GM21515 (cell line): ENCODE measurements around the gene DAAM1.

Experiments used
- ATAC-seq: cut with Tn5 transposase; IDR thresholded peaks from one replicate; pipeline ENCODE4 v1.9.1; 2021; ENCODE audit not compliant: unreplicated experiment

Gene DAAM1

DNA sequence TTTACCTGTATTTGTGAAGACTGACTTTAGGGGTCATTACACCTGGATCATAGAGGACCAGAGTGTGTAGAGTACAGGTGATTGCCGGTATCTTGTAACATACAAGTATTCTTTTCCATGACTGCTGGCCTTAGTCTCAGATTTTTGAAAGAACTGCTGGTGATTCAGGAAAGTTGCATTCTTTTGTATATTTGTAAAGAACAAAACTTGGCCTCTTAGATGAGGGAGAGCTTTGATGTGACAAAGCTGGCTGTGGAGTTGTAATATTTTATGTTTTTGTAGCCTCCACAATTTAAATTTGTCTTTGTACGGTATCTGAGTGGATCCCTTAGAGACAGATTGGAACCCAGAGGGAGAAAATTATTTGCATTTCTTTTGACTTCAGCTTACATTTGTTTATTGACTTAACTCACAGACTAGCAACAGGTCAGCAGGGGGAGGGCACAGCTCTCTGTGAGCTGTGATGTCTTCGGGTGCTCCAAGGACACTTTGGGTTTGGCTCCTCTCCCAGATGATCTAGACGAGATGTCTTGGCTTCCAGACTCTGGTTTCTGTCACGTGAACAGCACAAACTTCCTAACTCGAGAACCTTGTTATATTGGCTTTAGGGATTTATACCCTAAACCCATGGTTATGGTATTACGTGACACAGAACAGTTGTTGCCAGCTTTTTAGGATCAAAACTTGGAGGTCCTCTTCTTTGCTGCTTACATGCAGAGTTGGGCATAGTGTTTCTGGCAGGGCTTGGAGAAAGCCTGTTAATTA, 65.9 kb downstream of the DAAM1 start:
- peak; percentile 14 for ATAC-seq

DNA sequence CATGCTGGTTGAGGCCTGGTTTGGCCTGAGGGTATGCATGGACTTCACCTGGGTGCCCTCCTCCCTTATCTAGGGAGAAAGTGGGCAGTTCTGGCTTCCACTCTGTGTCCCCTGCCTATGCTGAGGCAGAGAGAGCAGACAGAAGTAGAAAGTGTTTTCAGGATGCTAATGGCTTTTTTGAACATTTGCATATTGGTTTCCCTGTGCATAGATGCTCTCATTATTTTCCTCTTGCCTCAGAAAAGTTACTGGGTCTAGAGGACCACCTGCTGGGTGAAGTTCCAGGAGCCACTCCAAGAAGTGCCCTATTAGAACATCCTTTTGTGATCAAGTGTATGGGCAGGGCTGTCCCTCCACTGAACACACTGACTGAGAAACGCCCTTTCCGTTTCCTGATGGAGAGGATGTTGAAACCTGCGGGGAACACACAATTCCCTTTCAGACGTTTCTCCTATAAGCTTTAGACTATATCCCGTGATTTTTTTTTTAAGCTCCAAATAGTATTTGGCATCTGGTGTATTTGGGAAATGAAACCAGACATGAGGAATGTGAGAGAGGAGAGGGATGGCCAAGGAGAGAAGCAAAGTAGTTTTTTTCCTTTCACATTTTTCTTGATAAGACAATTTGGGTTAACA, 66.6 kb downstream of the DAAM1 start:
- ATAC-seq = peak; percentile 58

DNA sequence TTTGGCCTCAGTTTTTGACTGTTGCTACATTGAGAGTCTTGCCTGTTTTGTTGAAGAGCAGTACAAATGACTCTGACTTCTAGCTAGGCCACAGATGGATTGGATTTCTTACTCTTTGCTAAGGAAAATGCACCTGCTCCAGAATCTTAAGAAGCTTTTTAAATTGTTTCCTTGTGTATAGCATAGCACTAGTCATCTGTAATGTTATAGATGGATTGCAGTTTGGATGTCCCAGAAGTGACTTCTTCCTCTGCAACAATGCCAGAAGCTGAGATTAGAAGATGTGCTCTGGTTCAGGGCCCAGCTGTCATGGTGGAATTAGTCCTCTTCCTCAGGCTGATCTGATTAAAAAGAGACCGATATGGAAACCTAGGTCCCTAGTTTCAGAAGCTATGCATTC, 67.9 kb downstream of the DAAM1 start:
- no peak for ATAC-seq

DNA sequence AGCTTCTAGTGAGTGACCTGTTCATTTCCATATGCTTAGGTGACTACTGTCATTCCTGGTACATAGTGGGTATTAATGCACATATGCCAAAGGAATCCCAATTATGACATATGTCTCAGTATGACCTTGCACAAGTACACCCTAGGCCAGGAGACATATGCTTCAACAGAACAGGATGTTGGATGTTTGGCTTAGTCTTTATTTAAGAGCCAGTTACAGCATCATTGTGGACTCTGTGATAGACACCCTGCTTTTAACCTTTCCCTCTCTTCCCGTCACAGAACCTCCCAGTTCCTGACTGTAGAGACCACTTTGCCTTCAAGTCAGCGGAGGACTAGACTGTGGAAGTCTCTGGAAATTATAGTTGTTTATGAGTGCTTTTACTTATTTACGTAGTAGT, 72.9 kb downstream of the DAAM1 start:
- no peak for ATAC-seq

DNA sequence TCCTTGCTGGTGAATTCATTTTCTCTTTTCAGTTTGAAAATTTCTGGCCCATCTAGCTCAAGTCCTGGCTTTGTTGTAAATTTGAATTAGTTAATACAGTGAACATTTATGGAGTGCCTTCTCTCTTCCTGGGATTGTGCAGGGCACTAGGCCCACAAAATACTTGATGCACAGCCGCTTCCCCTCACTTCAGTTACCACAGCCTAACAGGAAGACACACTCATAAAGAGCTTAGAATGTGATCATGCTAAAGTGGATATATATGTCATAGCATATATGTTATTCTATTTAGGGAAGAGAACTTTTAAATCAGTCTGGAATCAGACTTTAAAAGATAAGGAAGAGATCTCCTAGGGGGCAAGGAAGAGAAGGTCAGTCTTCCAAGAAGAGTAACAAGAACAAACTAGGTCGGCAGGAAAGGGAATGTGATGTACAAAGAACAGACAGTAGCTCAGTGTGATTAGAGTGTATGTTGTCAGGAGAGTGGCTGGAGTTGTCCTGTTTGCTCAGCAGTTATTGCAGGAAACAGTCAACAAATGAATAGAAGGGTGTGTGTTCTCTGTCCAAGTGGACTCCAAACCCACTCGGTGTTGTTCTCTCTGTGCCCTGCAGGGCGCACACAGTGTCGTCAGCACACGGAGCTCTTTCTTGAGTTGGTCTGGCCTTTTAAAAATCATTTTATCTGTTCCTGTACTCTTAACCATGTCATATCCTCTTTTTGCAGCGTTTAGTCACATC, 74.4 kb downstream of the DAAM1 start:
- no peak for ATAC-seq

DNA sequence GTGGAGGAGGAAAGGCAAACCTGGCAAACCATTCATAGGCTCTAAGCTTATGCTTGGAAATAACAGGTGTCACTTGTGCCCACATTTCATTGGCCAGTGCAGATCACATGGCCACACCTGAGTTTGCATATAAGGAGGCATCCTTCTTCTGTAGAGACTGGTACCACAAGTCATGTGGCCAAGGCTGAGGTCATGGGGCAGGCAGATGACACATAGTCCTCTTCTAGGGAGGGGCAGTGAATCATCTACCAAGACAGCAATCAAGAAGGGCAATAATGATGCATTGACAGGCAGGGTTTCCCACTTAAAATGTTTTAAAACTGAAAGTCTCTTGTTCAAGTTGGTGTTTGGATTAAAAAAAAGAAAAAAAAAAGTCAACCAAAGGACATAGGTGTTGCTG, 77.3 kb downstream of the DAAM1 start:
- ATAC-seq = no peak

DNA sequence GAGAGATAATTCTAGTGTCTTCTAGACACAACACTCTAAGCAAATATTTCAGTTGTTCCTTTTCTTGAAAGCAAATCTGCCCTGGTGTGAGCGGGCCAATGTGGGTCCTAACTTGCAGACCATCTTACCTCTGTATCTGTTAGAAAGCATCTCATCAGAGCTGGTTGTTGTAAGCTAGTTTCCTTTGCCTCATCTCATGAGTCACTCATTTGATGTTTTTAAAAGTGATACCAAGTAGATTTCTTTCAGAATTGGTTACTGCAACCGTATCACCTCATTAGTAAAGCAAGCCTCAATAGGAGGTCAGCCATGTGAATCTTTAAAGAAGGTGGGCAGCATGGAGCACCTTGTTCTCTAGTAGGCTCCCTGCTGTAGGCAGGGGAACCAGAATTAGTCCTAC, 78.6 kb downstream of the DAAM1 start:
- no peak for ATAC-seq

DNA sequence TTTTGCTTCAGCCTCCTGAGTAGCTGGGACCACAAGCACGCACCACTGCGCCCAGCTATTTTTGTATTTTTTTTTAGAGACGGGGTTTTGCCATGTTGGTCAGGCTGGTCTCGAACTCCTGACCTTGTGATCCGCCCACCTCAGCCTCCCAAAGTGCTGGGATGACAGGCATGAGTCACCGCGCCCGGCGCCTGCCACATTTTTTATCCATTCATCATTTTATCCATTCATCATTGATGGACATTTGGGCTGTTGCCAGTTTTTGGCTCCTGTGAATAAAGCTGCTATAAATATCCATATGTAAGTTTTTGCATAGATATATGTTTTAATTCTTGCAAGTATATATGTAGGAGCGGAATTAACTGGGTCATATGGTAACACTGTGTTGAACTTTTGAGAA, 79.5 kb downstream of the DAAM1 start:
- no peak for ATAC-seq

DNA sequence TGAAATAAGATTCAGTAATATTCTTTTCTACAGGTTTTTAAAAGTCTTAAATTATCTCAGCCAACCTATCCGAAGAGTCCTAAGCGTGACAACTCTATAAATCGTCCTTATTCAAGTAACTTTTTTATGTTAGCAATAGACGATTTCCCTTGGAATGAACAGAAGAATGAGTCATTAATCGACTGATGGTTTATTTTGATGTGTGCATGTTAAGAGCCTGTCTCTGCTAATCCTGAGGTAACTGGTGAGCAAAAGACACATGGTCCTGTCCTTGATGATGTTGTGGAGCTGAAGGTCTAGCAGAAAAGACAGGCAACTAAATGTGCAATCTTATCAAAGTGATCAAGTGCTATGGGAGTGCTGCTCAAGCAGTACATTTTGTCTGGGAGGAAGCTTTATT, 80.4 kb downstream of the DAAM1 start:
- no peak for ATAC-seq

DNA sequence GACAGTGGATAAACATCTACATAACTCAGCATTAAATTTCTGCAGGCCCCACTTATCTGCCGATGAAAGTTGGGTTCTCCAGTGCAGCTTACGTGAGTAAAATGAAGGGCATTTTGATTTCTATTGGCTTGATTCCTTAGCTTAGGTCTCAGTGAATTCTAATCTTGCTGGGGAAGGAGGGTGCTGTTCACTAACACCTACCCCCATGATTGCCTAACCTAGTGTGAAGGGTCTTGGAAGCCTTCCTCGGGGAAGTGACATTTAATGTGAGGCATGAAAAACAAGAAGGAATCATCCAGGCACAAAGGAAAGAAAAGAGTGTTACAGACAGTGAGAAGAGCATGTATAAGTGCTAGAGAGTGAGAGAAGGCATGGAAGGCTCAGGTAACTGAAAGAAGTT, 81.0 kb downstream of the DAAM1 start:
- no peak for ATAC-seq

DNA sequence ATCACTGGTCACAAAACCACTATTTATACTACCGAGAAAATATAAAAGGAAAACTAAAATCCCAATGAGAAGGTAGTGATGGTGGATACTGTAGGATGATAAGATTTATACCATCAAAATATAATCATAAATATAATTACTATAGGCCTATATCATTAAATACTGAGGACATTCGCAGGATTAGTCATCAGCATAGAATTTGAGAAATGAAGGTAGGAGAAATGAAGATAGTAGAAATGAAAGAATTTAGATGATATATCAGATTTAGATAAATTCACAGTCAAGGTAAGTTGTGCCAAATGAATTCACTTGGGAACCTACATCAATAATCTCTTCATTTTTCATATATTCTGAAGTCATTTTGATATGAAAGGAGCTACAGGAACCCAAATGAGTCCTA, 82.8 kb downstream of the DAAM1 start:
- no peak for ATAC-seq

DNA sequence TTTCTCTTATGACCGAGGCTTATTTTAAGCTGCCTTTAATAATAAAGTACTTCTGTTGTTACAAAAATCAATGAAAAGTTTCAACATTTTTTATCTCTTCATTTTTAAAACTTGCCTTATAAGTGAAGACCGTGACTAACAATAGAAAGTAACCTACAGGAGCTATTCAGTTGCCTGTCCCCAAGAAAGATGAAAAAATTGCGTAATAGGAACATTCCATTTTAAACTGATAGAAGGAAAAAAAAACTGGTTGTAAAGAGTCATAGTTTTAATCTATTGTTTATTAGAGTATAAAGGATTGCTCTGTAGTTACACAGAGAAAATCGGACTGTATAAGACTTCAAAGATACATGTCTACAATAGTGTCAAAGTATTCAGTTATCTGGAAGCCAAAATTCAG, 83.3 kb downstream of the DAAM1 start:
- no peak for ATAC-seq

- no peak for ATAC-seq
Observed at GRCh38 chr14:59272633-59273032, 84.2 kb downstream of the DAAM1 start.

- ATAC-seq = no peak
Observed at GRCh38 chr14:59273737-59274136, 85.3 kb downstream of the DAAM1 start.

- ATAC-seq = peak; percentile 45
Observed at GRCh38 chr14:59274991-59275391, 86.5 kb downstream of the DAAM1 start.

- peak; percentile 94 for ATAC-seq
Observed at GRCh38 chr14:59275668-59276067, 87.2 kb downstream of the DAAM1 start.

DNA sequence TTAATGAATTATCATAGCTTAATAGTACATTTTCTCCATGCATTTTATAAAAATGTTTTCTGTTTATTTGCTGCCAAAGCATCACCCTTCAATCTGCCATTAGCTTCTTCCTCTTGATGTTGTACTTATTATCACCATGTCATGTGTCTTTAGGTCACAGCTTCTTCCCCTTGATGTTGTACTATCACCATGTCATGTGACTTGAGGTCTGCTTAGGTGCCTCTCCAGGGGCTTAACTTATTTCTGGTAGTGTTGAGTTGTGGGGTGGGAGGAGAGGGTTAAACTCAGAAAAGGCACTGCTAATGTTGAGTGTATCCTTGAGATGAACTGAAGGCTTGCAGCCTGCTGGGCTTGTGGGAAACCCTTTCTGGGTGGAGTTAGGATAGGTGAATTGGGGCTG, 87.8 kb downstream of the DAAM1 start:
- no peak for ATAC-seq

DNA sequence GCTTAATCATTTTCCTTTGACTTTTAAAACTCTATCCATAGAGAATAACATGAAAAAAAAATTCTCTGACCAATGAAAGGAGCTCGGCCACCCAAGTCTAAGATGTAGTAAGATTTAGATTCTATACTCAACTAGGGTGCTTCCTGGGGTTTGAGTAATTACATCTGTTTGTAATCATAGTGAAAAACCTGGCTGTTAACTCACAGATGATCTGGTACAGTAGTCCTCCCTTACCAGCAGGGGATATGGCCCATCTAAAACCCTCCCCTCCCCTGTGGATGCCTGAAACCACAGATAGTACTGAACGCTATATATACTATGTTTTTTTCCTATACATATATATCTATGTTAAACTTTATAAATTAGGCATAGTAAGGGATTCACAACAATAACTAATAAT, 89.2 kb downstream of the DAAM1 start:
- no peak for ATAC-seq

DNA sequence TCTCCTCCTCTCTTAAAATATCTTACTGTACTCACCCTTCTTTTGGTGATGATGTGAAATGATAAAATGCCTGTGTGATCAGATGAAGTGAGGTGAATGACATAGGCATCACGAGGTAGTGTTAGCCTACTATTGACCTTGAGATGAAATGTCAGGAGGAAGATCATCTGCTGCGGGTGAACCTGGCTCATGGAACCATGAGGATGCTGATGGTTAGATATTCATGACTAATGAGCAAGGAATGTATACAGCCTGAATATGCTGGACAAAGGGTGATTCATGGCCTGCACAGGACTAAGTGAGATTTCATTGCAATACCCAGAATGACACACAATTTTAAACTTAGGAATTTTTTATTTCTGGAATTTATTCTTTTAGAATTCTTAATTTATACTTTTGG, 89.6 kb downstream of the DAAM1 start:
- no peak for ATAC-seq

- ATAC-seq = no peak
Observed at GRCh38 chr14:59280961-59281360, 92.5 kb downstream of the DAAM1 start.

DNA sequence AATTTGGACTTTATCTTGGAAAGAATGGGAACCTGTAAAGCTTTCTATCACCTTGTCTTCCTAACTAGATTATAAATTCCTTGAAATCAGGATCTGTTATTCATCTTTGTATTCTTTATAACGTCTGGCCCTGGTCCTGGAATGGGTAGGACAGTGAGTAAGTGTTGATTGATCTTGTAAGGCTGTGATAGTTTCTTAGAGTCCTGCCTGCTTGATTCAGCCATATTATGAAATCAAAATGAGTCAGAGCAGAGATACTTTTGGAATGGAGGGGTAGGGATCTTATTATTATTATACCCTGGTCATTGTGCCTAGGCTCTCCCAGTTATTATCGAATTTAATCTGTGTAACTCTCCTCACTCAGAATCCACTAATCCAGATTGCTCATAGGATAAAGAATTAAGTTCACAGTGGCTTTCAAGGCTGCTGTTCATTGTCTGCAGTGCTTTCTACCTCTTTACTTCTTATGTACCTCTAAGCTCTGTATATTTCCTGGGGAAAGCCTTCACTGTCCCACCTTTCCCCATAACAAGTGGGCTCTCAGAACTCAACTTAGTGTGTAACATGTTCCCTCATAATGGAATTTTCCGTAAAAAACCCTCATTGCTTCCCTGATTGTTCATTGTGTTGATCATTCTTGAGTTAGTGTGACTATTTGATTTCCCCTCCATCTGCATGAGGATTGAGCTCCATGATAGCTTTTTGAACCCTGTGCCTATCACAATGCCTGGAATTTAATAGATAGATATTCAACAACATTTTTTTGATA, 93.3 kb downstream of the DAAM1 start:
- ATAC-seq = no peak
